Gastroesophageal sphincter (tissue), 3 donors: ENCODE results near the gene SRBD1.

Experiments
- CTCF ChIP-seq, 4 experiments: fragments of 200-600 bp in 2 of 4; fragments of 450-650 bp in 2 of 4; sonication (generic) in 1 of 4; IDR thresholded peaks; one replicate each; pipeline ENCODE4 v1.5.1; 2017 to 2019; ENCODE audit warnings: antibody characterized with exemption in 4 of 4, mild to moderate bottlenecking in 2 of 4, moderate library complexity in 2 of 4
- EP300 ChIP-seq: sonication (generic); formaldehyde crosslinking; IDR thresholded peaks from one replicate; pipeline ENCODE4 v1.6.1; 2017; ENCODE audit warnings: antibody characterized with exemption, mild to moderate bottlenecking
- POLR2A ChIP-seq, 2 donors: fragments of 450-650 bp; IDR thresholded peaks; one replicate each; pipeline ENCODE4 v1.6.1; 2017; ENCODE audit warnings: antibody characterized with exemption in 2 of 2, mild to moderate bottlenecking in 2 of 2, moderate library complexity in 1 of 2

DNA sequence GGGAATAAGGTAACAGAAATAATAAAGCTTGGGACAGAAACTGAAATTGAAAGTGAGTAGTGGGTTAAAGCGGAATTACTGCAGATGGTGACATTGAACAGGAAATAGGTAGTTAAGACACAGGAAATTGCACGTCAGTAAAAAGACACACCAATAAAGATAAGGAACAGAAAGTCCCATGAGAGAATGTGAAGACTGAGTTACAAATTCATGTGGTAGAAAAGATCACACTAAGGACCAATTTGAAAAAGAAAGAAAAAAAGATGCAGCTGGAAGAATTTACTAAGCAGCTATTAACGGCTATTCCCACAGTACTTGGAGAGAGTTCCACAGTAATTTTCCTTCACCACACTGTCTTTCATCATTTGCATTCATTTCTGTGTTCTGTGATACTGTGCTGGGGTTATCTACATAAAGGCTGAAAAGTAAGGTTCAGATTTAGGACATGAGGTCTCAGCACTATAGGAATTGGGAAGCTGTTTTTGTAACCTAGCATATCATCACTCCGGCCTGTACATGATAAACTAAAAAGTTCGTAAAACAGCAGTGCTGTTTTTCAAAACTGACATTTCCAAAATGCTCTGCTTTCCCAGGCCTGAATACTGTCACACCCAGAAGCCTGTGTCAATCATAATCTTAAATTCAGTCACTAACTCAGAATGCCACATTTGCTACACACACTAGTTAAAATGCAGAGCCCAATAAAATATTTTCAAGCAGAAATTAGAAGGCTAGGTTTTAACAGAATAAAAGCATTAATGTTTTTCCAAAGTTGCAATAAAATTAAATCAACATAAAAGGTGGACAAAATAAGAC, 42.9 kb downstream of the SRBD1 start:
- TF ChIP-seq EP300 (no peak), CTCF (IDR thresholded peaks at IDR 0.05) (no peak), POLR2A (IDR thresholded peaks at IDR 0.05) (no peak)
